Keratinocyte (primary cell): ENCODE data around the gene ALOXE3.

ENCODE experiments used
- CTCF ChIP-seq, 3 experiments: IDR thresholded peaks in 1 of 3; conservative IDR thresholded peaks in 1 of 3; optimal IDR thresholded peaks in 1 of 3; 2 replicates in 2 of 3; 3 replicates in 1 of 3; pipeline versions ENCODE3 to v1.5.1; 2011; ENCODE audit warnings: low read length in 3 of 3, mild to moderate bottlenecking in 3 of 3, moderate library complexity in 2 of 3, control low read depth in 1 of 3, inconsistent platforms in 1 of 3; ENCODE audit not compliant: insufficient read depth in 2 of 3; ENCODE audit errors: extremely low read depth in 1 of 3
- EZH2 ChIP-seq: IDR thresholded peaks from one replicate; pipeline ENCODE4 v1.6.1; 2012; ENCODE audit warnings: inconsistent platforms, mild to moderate bottlenecking, low read length, moderate library complexity

GRCh38 chr17:8155996-8156245 is 37.6 kb upstream of the ALOXE3 start:
- no peak for TF ChIP-seq CTCF (optimal IDR thresholded peaks at IDR 0.05 in 1 of 3, IDR thresholded peaks at IDR 0.05 in 1 of 3, conservative IDR thresholded peaks at IDR 0.05 in 1 of 3; ENCODE audit: extremely low read depth in 1 of 3, insufficient read depth in 2 of 3, low read length in 3 of 3)
- no peak for TF ChIP-seq EZH2
